Panc1 (cell line): ENCODE data around the gene KRT82. TPM values are rescaled to one million over a fixed set of nuclear protein-coding genes. Genes with fewer than 3 reads are reported as not detected.

Experiments used
- ATAC-seq: fragments of 200-7000 bp; cut with Tn5 transposase; 2 replicates; pipeline ENCODE4 v1.9.1; 2020; ENCODE audit warnings: mild to moderate bottlenecking, moderate library complexity
- BruUV-seq: library from RNA; stranded (reverse); fragments of 400-500 nt; replicated peaks from 2 replicates; lab custom pipeline; 2021; lab: Mats Ljungman, UMichigan
- CTCF ChIA-PET: fragments of 300-600 bp; sonication (Branson Sonifier 250); formaldehyde crosslinking; loops from one replicate; lab custom pipeline; 2022; ENCODE audit warnings: antibody characterized with exemption; lab: Charles Lee
- POLR2A ChIA-PET: fragments of 300-600 bp; sonication (Branson Sonifier 250); formaldehyde crosslinking; loops from one replicate; lab custom pipeline; 2022; ENCODE audit warnings: antibody characterized with exemption; lab: Charles Lee
- DNase-seq: peaks from one replicate; pipeline ENCODE4 v3.0.0-alpha.2; 2010; ENCODE audit warnings: low read depth, low spot score
- H3K27ac ChIP-seq: 2 replicates; pipeline ENCODE4 v1.5.1; 2011; ENCODE audit warnings: mild to moderate bottlenecking, low read length, inconsistent platforms
- H3K27me3 ChIP-seq: fragments of 200-500 bp; sonication (Bioruptor generic); 2 replicates; pipeline ENCODE4 v1.6.0; 2014; ENCODE audit warnings: low read length, inconsistent platforms; ENCODE audit not compliant: control insufficient read depth, insufficient read depth
- H3K36me3 ChIP-seq: fragments of 200-500 bp; sonication (Bioruptor generic); 2 replicates; pipeline ENCODE4 v1.5.1; 2014; ENCODE audit warnings: inconsistent platforms, mild to moderate bottlenecking, low read length, moderate library complexity; ENCODE audit not compliant: control insufficient read depth, insufficient read depth
- H3K4me1 ChIP-seq: 2 replicates; pipeline ENCODE4 v1.5.1; 2011; ENCODE audit warnings: inconsistent platforms, mild to moderate bottlenecking, low read length, moderate library complexity; ENCODE audit not compliant: control insufficient read depth, insufficient read depth
- H3K4me3 ChIP-seq, 2 experiments: 2 replicates each; pipeline ENCODE4 v1.5.1; 2011 to 2012; ENCODE audit warnings: low read depth in 2 of 2, low read length in 2 of 2, mild to moderate bottlenecking in 2 of 2, inconsistent platforms in 1 of 2, moderate library complexity in 1 of 2
- H3K9me3 ChIP-seq: fragments of 200-500 bp; sonication (Bioruptor generic); 2 replicates; pipeline ENCODE4 v1.5.1; 2014; ENCODE audit warnings: low read depth, mild to moderate bottlenecking, inconsistent platforms, low read length, moderate library complexity; ENCODE audit not compliant: control insufficient read depth, insufficient read depth
- CTCF ChIP-seq: fragments of 450-650 bp; IDR thresholded peaks from 2 replicates; pipeline ENCODE4 v1.5.1; 2017; ENCODE audit warnings: mild to moderate bottlenecking
- POLR2AphosphoS5 ChIP-seq: IDR thresholded peaks from 2 replicates; pipeline ENCODE4 v1.6.1; 2012; ENCODE audit warnings: mild to moderate bottlenecking, low read depth, low read length, moderate library complexity
- SIN3A ChIP-seq: IDR thresholded peaks from 2 replicates; pipeline ENCODE4 v1.6.1; 2012; ENCODE audit warnings: low read depth, mild to moderate bottlenecking, low read length, moderate library complexity, borderline replicate concordance; ENCODE audit not compliant: insufficient read depth
- TCF7L2 ChIP-seq: IDR thresholded peaks from 2 replicates; pipeline ENCODE4 v1.6.1; 2011; ENCODE audit warnings: mild to moderate bottlenecking, low read depth, low read length, inconsistent platforms
- in situ Hi-C: cut with HindIII; loops from 2 replicates; pipeline ENCODE4 v1.10.0; 2016; ENCODE audit warnings: low sequenced_read_pairs, low pct_unique_long_range_greater_than_20kb
- intact Hi-C: fragments of 100-400 bp; cut with micrococcal nuclease; formaldehyde crosslinking; loops from one replicate; pipeline ENCODE4 v1.10.0; 2022; ENCODE audit not compliant: unreplicated experiment
- total RNA-seq: library from RNA; stranded (reverse); gene quantifications from one replicate; pipeline ENCODE4 v1.2.1, GENCODE V29; 2021; ENCODE audit not compliant: unreplicated experiment
- TF ChIP-seq, protein P1 (sequence below), 2 experiments: IDR thresholded peaks; 2 replicates each; pipeline ENCODE4 v1.6.1; 2011 to 2012; ENCODE audit warnings: low read depth in 2 of 2, control low read depth in 1 of 2, low read length in 1 of 2, mild to moderate bottlenecking in 1 of 2, moderate library complexity in 1 of 2; ENCODE audit not compliant: insufficient read depth in 1 of 2

Gene KRT82
- total RNA-seq, 1 experiment from 2014 or later, result not detected

DNA sequence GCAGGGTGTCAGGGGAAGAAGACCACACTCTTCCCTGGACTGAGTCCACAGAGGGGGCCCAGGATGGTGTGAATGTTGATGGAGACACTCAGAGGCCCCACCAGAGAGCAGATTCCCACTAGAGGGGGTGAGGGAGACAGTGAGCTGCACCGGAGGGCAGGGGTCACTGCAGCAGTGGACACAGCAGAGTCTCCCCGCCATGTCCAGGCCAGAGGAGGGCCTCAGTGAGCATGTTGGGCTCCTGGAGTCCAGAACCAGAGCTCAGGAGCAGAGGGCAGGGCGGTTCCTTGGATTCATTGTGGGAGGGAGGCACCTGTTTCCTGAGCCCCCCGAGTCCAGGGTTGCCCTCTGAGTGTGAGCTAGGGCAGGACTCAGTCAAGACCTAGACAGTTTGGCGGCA, 1.8 kb upstream of the KRT82 start:
- no TSS peak for BruUV-seq
- intact Hi-C loops, result no loop called here

DNA sequence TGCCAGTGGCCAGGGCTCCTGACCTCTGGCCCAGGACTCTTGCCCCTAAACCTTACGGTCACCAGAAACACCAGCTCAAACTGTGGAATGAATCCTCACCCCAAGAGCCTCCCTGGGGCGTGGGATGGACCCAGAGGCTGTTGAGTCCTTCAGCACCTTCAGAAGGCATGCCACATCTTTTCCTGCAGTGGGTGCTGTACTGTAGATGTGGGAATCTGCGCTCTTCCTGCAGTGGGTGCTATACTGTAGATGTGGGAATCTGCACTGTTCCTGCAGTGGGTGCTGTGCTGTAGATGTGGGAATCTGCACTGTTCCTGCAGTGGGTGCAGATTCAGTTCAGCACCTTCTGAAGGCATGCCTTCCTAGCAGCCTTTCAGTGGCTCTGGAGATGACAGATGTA, 1.2 kb downstream of the KRT82 start:
- H3K27me3 ChIP-seq, result no peaks in the 10 kb centered on the region
- H3K27ac ChIP-seq, result no peak overlapping the region
- DNase-seq, result no peak
- no TSS peak for BruUV-seq
- H3K4me1 ChIP-seq, result no peaks in the 10 kb centered on the region
- ChIA-PET CTCF (interaction anchor here (1.2 kb wide), 1 partner anchor 491 kb away, joined by 3 read pairs; no protein-coding TSS in a partner anchor), POLR2A (no interaction called here)
- no peaks in the 10 kb centered on the region for H3K36me3 ChIP-seq
- in situ Hi-C loops (no loop called here), intact Hi-C loops (no loop called here)
- no peak for TF ChIP-seq CTCF
- no peak for TF ChIP-seq TCF7L2
- TF ChIP-seq, protein P1, sequence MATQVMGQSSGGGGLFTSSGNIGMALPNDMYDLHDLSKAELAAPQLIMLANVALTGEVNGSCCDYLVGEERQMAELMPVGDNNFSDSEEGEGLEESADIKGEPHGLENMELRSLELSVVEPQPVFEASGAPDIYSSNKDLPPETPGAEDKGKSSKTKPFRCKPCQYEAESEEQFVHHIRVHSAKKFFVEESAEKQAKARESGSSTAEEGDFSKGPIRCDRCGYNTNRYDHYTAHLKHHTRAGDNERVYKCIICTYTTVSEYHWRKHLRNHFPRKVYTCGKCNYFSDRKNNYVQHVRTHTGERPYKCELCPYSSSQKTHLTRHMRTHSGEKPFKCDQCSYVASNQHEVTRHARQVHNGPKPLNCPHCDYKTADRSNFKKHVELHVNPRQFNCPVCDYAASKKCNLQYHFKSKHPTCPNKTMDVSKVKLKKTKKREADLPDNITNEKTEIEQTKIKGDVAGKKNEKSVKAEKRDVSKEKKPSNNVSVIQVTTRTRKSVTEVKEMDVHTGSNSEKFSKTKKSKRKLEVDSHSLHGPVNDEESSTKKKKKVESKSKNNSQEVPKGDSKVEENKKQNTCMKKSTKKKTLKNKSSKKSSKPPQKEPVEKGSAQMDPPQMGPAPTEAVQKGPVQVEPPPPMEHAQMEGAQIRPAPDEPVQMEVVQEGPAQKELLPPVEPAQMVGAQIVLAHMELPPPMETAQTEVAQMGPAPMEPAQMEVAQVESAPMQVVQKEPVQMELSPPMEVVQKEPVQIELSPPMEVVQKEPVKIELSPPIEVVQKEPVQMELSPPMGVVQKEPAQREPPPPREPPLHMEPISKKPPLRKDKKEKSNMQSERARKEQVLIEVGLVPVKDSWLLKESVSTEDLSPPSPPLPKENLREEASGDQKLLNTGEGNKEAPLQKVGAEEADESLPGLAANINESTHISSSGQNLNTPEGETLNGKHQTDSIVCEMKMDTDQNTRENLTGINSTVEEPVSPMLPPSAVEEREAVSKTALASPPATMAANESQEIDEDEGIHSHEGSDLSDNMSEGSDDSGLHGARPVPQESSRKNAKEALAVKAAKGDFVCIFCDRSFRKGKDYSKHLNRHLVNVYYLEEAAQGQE (IDR thresholded peaks at IDR 0.05; ENCODE audit: insufficient read depth in 1 of 2, low read depth in 2 of 2, low read length in 1 of 2), result no peak
- no peak for TF ChIP-seq POLR2AphosphoS5
- no peak for TF ChIP-seq SIN3A
- ATAC-seq, result no peak
- H3K4me3 ChIP-seq, result no peak overlapping the region
- H3K9me3 ChIP-seq, result no peaks in the 10 kb centered on the region

More for the DNA sequence above, 1.8 kb upstream of the KRT82 start:
- Histone ChIP-seq H3K4me3 (no peak overlapping the region), H3K27me3 (no peaks in the 10 kb centered on the region), H3K4me1 (no peaks in the 10 kb centered on the region), H3K9me3 (no peaks in the 10 kb centered on the region), H3K36me3 (no peaks in the 10 kb centered on the region), H3K27ac (no peak overlapping the region)
- TF ChIP-seq CTCF (no peak; the same call in 1 of the 2 replicates), POLR2AphosphoS5 (no peak), TCF7L2 (no peak), SIN3A (no peak)
- TF ChIP-seq, protein P1 (IDR thresholded peaks at IDR 0.05; ENCODE audit: insufficient read depth in 1 of 2, low read depth in 2 of 2, low read length in 1 of 2), result no peak
- in situ Hi-C loops, result no loop called here
- ChIA-PET POLR2A (no interaction called here), CTCF (interaction anchor here (0.7 kb wide), 1 partner anchor 16 kb away, joined by 4 read pairs; no protein-coding TSS in a partner anchor)
- no peak for DNase-seq
- no peak for ATAC-seq
